Activated B cell treated with CpG ODN at 0.5 μM for 24 hours (primary cell): ENCODE results near the gene DPP8. TPM values are rescaled to one million over a fixed set of nuclear protein-coding genes. Genes with fewer than 3 reads are reported as not detected.

ENCODE experiments used
- ATAC-seq: fragments of 200-7000 bp; cut with Tn5 transposase; one replicate; pipeline ENCODE4 v1.10.0; 2021; ENCODE audit warnings: low read depth, mild to moderate bottlenecking, moderate library complexity
- CTCF ChIA-PET: fragments of 350-600 bp; sonication (Branson Sonifier 250); formaldehyde crosslinking; loops from one replicate; lab custom pipeline; 2021; ENCODE audit warnings: antibody characterized with exemption; lab: Charles Lee
- POLR2A ChIA-PET: fragments of 350-600 bp; sonication (Branson Sonifier 250); formaldehyde crosslinking; loops from one replicate; lab custom pipeline; 2021; ENCODE audit warnings: antibody characterized with exemption; lab: Charles Lee
- DNase-seq: peaks from one replicate; pipeline ENCODE4 v3.0.0; 2022
- H3K27ac Mint-ChIP-seq: one replicate; pipeline ENCODE4 v1.8.0; 2020; ENCODE audit warnings: mixed read lengths
- H3K27me3 Mint-ChIP-seq: one replicate; pipeline ENCODE4 v1.8.0; 2021; ENCODE audit warnings: mixed read lengths
- H3K36me3 Mint-ChIP-seq: one replicate; pipeline ENCODE4 v1.8.0; 2021; ENCODE audit warnings: low read depth, mixed read lengths
- H3K4me1 Mint-ChIP-seq: one replicate; pipeline ENCODE4 v1.8.0; 2021; ENCODE audit warnings: mixed read lengths
- H3K4me3 Mint-ChIP-seq: one replicate; pipeline ENCODE4 v1.8.0; 2020; ENCODE audit warnings: mild to moderate bottlenecking, mixed read lengths
- H3K9me3 Mint-ChIP-seq: one replicate; pipeline ENCODE4 v1.8.0; 2020; ENCODE audit warnings: mixed read lengths
- CTCF ChIP-seq: fragments of 200-600 bp; IDR thresholded peaks from one replicate; pipeline ENCODE4 v1.8.0; 2022; ENCODE audit warnings: antibody characterized with exemption, mild to moderate bottlenecking
- intact Hi-C: fragments of 100-400 bp; cut with micrococcal nuclease; formaldehyde crosslinking; loops from one replicate; pipeline ENCODE4 v1.15.1; 2024
- total RNA-seq: library from RNA; stranded (reverse); gene quantifications from 2 replicates; pipeline ENCODE4 v1.2.3, GENCODE V29; 2022

DPP8 gene
- total RNA-seq, 1 donor from 2014 or later = 52.2 TPM

GRCh38 chr15:65547841-65548240, 30.4 kb upstream of the DPP8 start:
- no peak overlapping the region for H3K27ac Mint-ChIP-seq
- no peaks in the 10 kb centered on the region for H3K27me3 Mint-ChIP-seq
- H3K9me3 Mint-ChIP-seq = no peaks in the 10 kb centered on the region
- no peak overlapping the region for H3K4me3 Mint-ChIP-seq
- ChIA-PET CTCF (no interaction called here), POLR2A (interaction anchor here (0.6 kb wide), 1 partner anchor 530 kb away, joined by 3 read pairs; no protein-coding TSS in a partner anchor)
- DNase-seq (no peak), ATAC-seq (no peak)
- H3K4me1 Mint-ChIP-seq = no peaks in the 10 kb centered on the region
- intact Hi-C loops = no loop called here
- H3K36me3 Mint-ChIP-seq = no peaks in the 10 kb centered on the region
- no peak for TF ChIP-seq CTCF

- Mint-ChIP-seq H3K27me3 (no peaks in the 10 kb centered on the region), H3K4me1 (no peaks in the 10 kb centered on the region), H3K4me3 (no peak overlapping the region), H3K36me3 (peaks cover 2% of the 10 kb centered on the region), H3K9me3 (no peaks in the 10 kb centered on the region), H3K27ac (no peak overlapping the region)
- CTCF ChIA-PET = no interaction called here
- POLR2A ChIA-PET = interaction anchor here (0.6 kb wide), 1 partner anchor 237 kb away, joined by 4 read pairs; the partner anchor contains the start of gene RNU5B-1
- no peak for DNase-seq
- ATAC-seq = no peak
- TF ChIP-seq CTCF = no peak
- intact Hi-C loops = no loop called here
Measured at GRCh38 chr15:65541231-65541820, 23.8 kb upstream of the DPP8 start.

- no peak for ATAC-seq
- Mint-ChIP-seq H3K9me3 (no peaks in the 10 kb centered on the region), H3K36me3 (peaks cover 2% of the 10 kb centered on the region), H3K27ac (no peak overlapping the region), H3K4me3 (no peak overlapping the region), H3K4me1 (no peaks in the 10 kb centered on the region), H3K27me3 (no peaks in the 10 kb centered on the region)
- CTCF ChIA-PET = no interaction called here
- intact Hi-C loops = no loop called here
- no peak for TF ChIP-seq CTCF
- POLR2A ChIA-PET = no interaction called here
- no peak for DNase-seq
Measured at GRCh38 chr15:65540314-65540713, 22.8 kb upstream of the DPP8 start.

GRCh38 chr15:65535192-65535591, 17.7 kb upstream of the DPP8 start:
- no peak for DNase-seq
- Mint-ChIP-seq H3K4me3 (no peak overlapping the region), H3K27ac (no peak overlapping the region), H3K9me3 (no peaks in the 10 kb centered on the region), H3K4me1 (peaks cover 15% of the 10 kb centered on the region), H3K36me3 (peaks cover 2% of the 10 kb centered on the region), H3K27me3 (no peaks in the 10 kb centered on the region)
- TF ChIP-seq CTCF = no peak
- ChIA-PET CTCF (no interaction called here), POLR2A (no interaction called here)
- ATAC-seq = no peak
- intact Hi-C loops = no loop called here

- TF ChIP-seq CTCF = no peak
- intact Hi-C loops = loop anchor here (5.0 kb wide), 2 partner anchors 79 to 259 kb away; partner anchors contain the start of genes DENND4A and INTS14
- ChIA-PET POLR2A (no interaction called here), CTCF (no interaction called here)
- Mint-ChIP-seq H3K27ac (no peak overlapping the region), H3K36me3 (peaks cover 4% of the 10 kb centered on the region), H3K4me3 (no peak overlapping the region), H3K4me1 (peaks cover 21% of the 10 kb centered on the region), H3K9me3 (no peaks in the 10 kb centered on the region), H3K27me3 (no peaks in the 10 kb centered on the region)
- DNase-seq (no peak), ATAC-seq (no peak)
Measured at GRCh38 chr15:65533057-65533756, 15.7 kb upstream of the DPP8 start.
